WTC11 (cell line): ENCODE measurements around the gene ENOX2. TPM values are rescaled to one million over a fixed set of nuclear protein-coding genes. Genes with fewer than 3 reads are reported as not detected.

ENCODE experiments used
- ATAC-seq: fragments of 200-7000 bp; cut with Tn5 transposase; 2 replicates; pipeline ENCODE4 v1.10.0; 2021; ENCODE audit warnings: mild to moderate bottlenecking, moderate library complexity
- CTCF ChIA-PET: fragments of 300-600 bp; sonication (Branson Sonifier 250); formaldehyde crosslinking; loops from one replicate; lab custom pipeline; 2021; ENCODE audit warnings: antibody characterized with exemption; lab: Charles Lee
- POLR2A ChIA-PET: fragments of 350-600 bp; sonication (Branson Sonifier 250); formaldehyde crosslinking; loops from one replicate; lab custom pipeline; 2021; ENCODE audit warnings: antibody characterized with exemption; lab: Charles Lee
- DNase-seq: peaks from one replicate; pipeline ENCODE4 v3.0.0; 2021; ENCODE audit warnings: low spot score
- H3K27ac Mint-ChIP-seq: 2 replicates; pipeline ENCODE4 v1.8.0; 2021; ENCODE audit warnings: mixed read lengths
- H3K27me3 Mint-ChIP-seq: 2 replicates; pipeline ENCODE4 v1.8.0; 2021; ENCODE audit warnings: low read depth, mild to moderate bottlenecking, moderate library complexity, mixed read lengths
- H3K36me3 Mint-ChIP-seq: 2 replicates; pipeline ENCODE4 v1.8.0; 2021; ENCODE audit warnings: mixed read lengths
- H3K4me1 Mint-ChIP-seq: 2 replicates; pipeline ENCODE4 v1.8.0; 2022; ENCODE audit warnings: mixed read lengths
- H3K4me3 Mint-ChIP-seq: 2 replicates; pipeline ENCODE4 v1.8.0; 2021; ENCODE audit warnings: mild to moderate bottlenecking, moderate library complexity, mixed read lengths
- H3K9me3 Mint-ChIP-seq: 2 replicates; pipeline ENCODE4 v1.8.0; 2021; ENCODE audit warnings: mixed read lengths
- E2F5 ChIP-seq: sonication (generic); formaldehyde crosslinking; IDR thresholded peaks from 2 replicates; pipeline ENCODE4 v1.8.1; 2022; ENCODE audit warnings: mild to moderate bottlenecking, moderate library complexity, missing genetic modification reagents
- FOXK1 ChIP-seq: sonication (generic); formaldehyde crosslinking; IDR thresholded peaks from 2 replicates; pipeline ENCODE4 v1.8.0; 2022; ENCODE audit warnings: mild to moderate bottlenecking, moderate library complexity, missing genetic modification reagents
- GABPB1 ChIP-seq: sonication (generic); formaldehyde crosslinking; IDR thresholded peaks from 2 replicates; pipeline ENCODE4 v1.8.1; 2023; ENCODE audit warnings: mild to moderate bottlenecking, missing genetic modification reagents
- JAZF1 ChIP-seq: fragments of 250-450 bp; sonication (Bioruptor Pico); IDR thresholded peaks from 2 replicates; pipeline ENCODE4 v1.9.0; 2021; ENCODE audit warnings: moderate library complexity, mild to moderate bottlenecking, inconsistent platforms
- MLX ChIP-seq: sonication (generic); formaldehyde crosslinking; IDR thresholded peaks from 2 replicates; pipeline ENCODE4 v1.8.1; 2023; ENCODE audit warnings: mild to moderate bottlenecking, missing genetic modification reagents, moderate library complexity
- NFE2L1 ChIP-seq: sonication (generic); formaldehyde crosslinking; IDR thresholded peaks from 2 replicates; pipeline ENCODE4 v1.8.1; 2023; ENCODE audit warnings: missing genetic modification reagents
- NFYB ChIP-seq: sonication (generic); formaldehyde crosslinking; conservative IDR thresholded peaks from 2 replicates; pipeline ENCODE4 v1.8.0; 2022; ENCODE audit warnings: low read depth, missing genetic modification reagents
- PREB ChIP-seq: sonication (generic); formaldehyde crosslinking; IDR thresholded peaks from 2 replicates; pipeline ENCODE4 v1.8.1; 2022; ENCODE audit warnings: mild to moderate bottlenecking, missing genetic modification reagents, moderate library complexity, borderline replicate concordance
- RORB ChIP-seq: fragments of 250-450 bp; sonication (Bioruptor Pico); IDR thresholded peaks from 2 replicates; pipeline ENCODE4 v1.9.0; 2021; ENCODE audit warnings: mild to moderate bottlenecking
- SMAD4 ChIP-seq: sonication (generic); formaldehyde crosslinking; IDR thresholded peaks from 2 replicates; pipeline ENCODE4 v1.8.0; 2022; ENCODE audit warnings: mild to moderate bottlenecking, missing genetic modification reagents
- TEAD4 ChIP-seq: sonication (generic); formaldehyde crosslinking; IDR thresholded peaks from 2 replicates; pipeline ENCODE4 v1.8.0; 2022; ENCODE audit warnings: mild to moderate bottlenecking, missing genetic modification reagents
- TP53 ChIP-seq: sonication (generic); formaldehyde crosslinking; IDR thresholded peaks from 2 replicates; pipeline ENCODE4 v1.8.1; 2023; ENCODE audit warnings: mild to moderate bottlenecking, missing genetic modification reagents
- USF2 ChIP-seq: sonication (generic); formaldehyde crosslinking; IDR thresholded peaks from 2 replicates; pipeline ENCODE4 v1.8.1; 2023; ENCODE audit warnings: mild to moderate bottlenecking, missing genetic modification reagents, moderate library complexity
- ZNF121 ChIP-seq: sonication (generic); formaldehyde crosslinking; IDR thresholded peaks from 2 replicates; pipeline ENCODE4 v1.8.0; 2023; ENCODE audit warnings: missing genetic modification reagents
- ZNF263 ChIP-seq: sonication (generic); formaldehyde crosslinking; IDR thresholded peaks from 2 replicates; pipeline ENCODE4 v1.8.1; 2022; ENCODE audit warnings: low read depth, mild to moderate bottlenecking, moderate library complexity, missing genetic modification reagents
- ZNF281 ChIP-seq: sonication (generic); formaldehyde crosslinking; IDR thresholded peaks from 2 replicates; pipeline ENCODE4 v1.8.0; 2023; ENCODE audit warnings: mild to moderate bottlenecking, missing genetic modification reagents
- total RNA-seq: library from RNA; stranded (reverse); gene quantifications from 3 replicates; pipeline ENCODE4 v1.2.3, GENCODE V29; 2021
- TF ChIP-seq, protein P1 (sequence below): sonication (generic); formaldehyde crosslinking; IDR thresholded peaks from 2 replicates; pipeline ENCODE4 v1.8.1; 2023; ENCODE audit warnings: mild to moderate bottlenecking, missing genetic modification reagents
- TF ChIP-seq, protein P2 (sequence below): fragments of 250-450 bp; sonication (Bioruptor Pico); IDR thresholded peaks from 2 replicates; pipeline ENCODE4 v2.1.2; 2022; ENCODE audit warnings: mild to moderate bottlenecking, moderate library complexity
- TF ChIP-seq, protein P3 (sequence below): sonication (generic); formaldehyde crosslinking; IDR thresholded peaks from 2 replicates; pipeline ENCODE4 v1.8.0; 2022; ENCODE audit warnings: mild to moderate bottlenecking, missing genetic modification reagents
- TF ChIP-seq, protein P4 (sequence below): fragments of 250-450 bp; sonication (Bioruptor Pico); conservative IDR thresholded peaks from 2 replicates; pipeline ENCODE4 v1.9.0; 2021; ENCODE audit warnings: mild to moderate bottlenecking

ENOX2 gene
- total RNA-seq, 1 experiment from 2014 or later = 13.8 TPM

DNA sequence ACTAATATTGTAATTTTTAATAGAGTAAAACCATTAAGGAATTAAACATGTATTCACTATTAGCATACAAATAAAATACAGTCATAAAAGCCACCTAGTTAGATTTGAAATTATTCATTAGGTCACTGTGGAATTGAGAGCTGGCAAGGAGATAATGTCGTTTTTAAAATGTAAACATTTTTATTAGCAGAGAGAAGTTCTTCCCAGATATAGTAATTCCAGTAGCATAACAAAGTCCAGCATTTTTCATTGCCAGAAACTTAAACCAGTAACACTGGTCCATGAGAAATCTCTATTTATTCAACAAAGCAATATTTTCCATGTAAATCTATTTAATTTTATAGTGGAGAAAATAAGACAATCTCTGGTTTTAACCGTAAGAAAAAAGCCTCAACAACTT, 17.5 kb downstream of the ENOX2 start (continued):
- TF ChIP-seq, protein P1, sequence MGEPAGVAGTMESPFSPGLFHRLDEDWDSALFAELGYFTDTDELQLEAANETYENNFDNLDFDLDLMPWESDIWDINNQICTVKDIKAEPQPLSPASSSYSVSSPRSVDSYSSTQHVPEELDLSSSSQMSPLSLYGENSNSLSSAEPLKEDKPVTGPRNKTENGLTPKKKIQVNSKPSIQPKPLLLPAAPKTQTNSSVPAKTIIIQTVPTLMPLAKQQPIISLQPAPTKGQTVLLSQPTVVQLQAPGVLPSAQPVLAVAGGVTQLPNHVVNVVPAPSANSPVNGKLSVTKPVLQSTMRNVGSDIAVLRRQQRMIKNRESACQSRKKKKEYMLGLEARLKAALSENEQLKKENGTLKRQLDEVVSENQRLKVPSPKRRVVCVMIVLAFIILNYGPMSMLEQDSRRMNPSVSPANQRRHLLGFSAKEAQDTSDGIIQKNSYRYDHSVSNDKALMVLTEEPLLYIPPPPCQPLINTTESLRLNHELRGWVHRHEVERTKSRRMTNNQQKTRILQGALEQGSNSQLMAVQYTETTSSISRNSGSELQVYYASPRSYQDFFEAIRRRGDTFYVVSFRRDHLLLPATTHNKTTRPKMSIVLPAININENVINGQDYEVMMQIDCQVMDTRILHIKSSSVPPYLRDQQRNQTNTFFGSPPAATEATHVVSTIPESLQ (CRISPR knock-in tag) = no peak
- TF ChIP-seq TP53 (CRISPR knock-in tag) = no peak
- TF ChIP-seq, protein P2, sequence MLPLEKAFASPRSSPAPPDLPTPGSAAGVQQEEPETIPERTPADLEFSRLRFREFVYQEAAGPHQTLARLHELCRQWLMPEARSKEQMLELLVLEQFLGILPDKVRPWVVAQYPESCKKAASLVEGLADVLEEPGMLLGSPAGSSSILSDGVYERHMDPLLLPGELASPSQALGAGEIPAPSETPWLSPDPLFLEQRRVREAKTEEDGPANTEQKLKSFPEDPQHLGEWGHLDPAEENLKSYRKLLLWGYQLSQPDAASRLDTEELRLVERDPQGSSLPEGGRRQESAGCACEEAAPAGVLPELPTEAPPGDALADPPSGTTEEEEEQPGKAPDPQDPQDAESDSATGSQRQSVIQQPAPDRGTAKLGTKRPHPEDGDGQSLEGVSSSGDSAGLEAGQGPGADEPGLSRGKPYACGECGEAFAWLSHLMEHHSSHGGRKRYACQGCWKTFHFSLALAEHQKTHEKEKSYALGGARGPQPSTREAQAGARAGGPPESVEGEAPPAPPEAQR = no peak
- no peak for TF ChIP-seq JAZF1 (CRISPR knock-in tag)
- TF ChIP-seq MLX (CRISPR knock-in tag) = no peak

GRCh38 chrX:130884627-130885026, 18.4 kb downstream of the ENOX2 start:
- TF ChIP-seq ZNF263 (CRISPR knock-in tag) = no peak
- no peak for TF ChIP-seq GABPB1 (CRISPR knock-in tag)
- no peak for TF ChIP-seq USF2 (CRISPR knock-in tag)
- no peak for TF ChIP-seq ZNF281 (CRISPR knock-in tag)
- no peak for TF ChIP-seq JAZF1 (CRISPR knock-in tag)
- TF ChIP-seq ZNF121 (CRISPR knock-in tag) = no peak
- TF ChIP-seq NFE2L1 (CRISPR knock-in tag) = no peak
- H3K4me1 Mint-ChIP-seq = peaks cover 14% of the 10 kb centered on the region
- no peaks in the 10 kb centered on the region for H3K9me3 Mint-ChIP-seq
- ATAC-seq (no peak), DNase-seq (no peak)
- H3K4me3 Mint-ChIP-seq = no peak overlapping the region
- no peaks in the 10 kb centered on the region for H3K27me3 Mint-ChIP-seq
- no peaks in the 10 kb centered on the region for H3K36me3 Mint-ChIP-seq
- ChIA-PET CTCF (no interaction called here), POLR2A (no interaction called here)
- H3K27ac Mint-ChIP-seq = no peak overlapping the region

DNA sequence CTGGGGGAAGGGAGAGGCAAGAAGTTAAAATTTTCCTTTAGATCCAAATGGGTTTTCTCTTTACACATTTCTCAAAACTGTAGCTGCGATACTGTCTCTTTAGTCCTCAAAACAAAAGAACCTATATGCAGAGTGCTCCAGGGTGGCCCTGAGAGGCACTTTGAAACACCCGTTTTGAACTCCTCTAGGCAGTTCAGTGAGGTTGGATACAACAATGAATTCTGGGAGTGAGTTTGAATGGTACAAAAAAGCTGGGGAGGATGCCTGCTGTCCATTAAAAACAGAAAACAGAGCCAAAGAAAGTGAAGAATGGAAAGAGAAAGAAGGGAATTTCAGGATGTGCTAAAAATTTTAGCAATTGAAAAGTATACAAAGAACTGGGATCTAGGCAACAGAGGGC, 23.1 kb downstream of the ENOX2 start:
- Mint-ChIP-seq H3K36me3 (no peaks in the 10 kb centered on the region), H3K27ac (no peak overlapping the region), H3K27me3 (no peaks in the 10 kb centered on the region), H3K9me3 (peaks cover 7% of the 10 kb centered on the region), H3K4me1 (peaks cover 11% of the 10 kb centered on the region), H3K4me3 (no peak overlapping the region)
- ChIA-PET POLR2A (no interaction called here), CTCF (interaction anchor here (0.6 to 1.1 kb wide), 2 partner anchors 37 to 120 kb away, joined by 3 read pairs; no protein-coding TSS in a partner anchor)
- no peak; the same call in 1 of the 2 replicates for ATAC-seq
- no peak for DNase-seq
- TF ChIP-seq PREB (CRISPR knock-in tag) (no peak), USF2 (CRISPR knock-in tag) (no peak), E2F5 (CRISPR knock-in tag) (no peak), TEAD4 (CRISPR knock-in tag) (no peak), NFYB (CRISPR knock-in tag) (no peak), JAZF1 (CRISPR knock-in tag) (no peak), SMAD4 (CRISPR knock-in tag) (no peak), RORB (CRISPR knock-in tag) (no peak), FOXK1 (CRISPR knock-in tag) (no peak)
- TF ChIP-seq, protein P3, sequence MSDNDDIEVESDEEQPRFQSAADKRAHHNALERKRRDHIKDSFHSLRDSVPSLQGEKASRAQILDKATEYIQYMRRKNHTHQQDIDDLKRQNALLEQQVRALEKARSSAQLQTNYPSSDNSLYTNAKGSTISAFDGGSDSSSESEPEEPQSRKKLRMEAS = no peak
- TF ChIP-seq, protein P4, sequence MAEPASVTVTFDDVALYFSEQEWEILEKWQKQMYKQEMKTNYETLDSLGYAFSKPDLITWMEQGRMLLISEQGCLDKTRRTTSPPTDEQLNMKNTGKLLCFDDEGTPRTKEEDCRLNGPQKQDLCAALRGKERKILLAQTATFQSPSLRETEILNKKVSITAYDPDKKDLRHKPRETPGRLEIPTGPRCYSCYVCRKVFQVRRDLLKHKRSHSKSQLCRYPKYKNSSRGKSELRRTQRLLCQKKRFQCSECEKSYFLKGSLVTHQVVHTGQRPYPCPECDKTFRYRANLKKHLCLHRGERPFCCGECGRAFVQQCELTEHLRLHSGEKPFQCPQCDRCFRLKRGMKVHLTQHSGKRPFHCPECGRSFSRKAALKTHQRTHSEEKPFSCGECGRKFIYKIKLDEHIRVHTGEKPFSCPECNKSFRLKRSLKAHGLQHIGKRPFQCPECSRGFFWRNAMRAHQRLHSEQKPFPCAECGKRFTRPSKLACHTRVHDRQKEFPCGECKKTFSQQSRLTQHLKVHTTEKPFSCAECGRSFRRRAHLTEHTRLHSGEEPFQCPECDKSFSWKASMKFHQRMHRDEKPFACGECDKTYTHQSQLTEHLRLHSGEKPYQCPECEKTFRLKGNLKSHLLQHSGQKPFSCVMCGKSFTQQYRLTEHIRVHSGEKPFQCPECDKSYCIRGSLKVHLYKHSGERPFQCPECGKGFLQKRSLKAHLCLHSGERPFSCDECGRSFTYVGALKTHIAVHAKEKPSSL = no peak
